CD4-positive, alpha-beta T cell treated with Interleukin-1 beta for 1 hour (primary cell): ENCODE data around the gene TLE7.
A peak's percentile ranks its signal among the peaks of the same experiment; 100 is the strongest.

Experiments
- DNase-seq, 2 donors: peaks; one replicate each; pipeline ENCODE4 v3.0.0-alpha.2; 2020 to 2022

TLE7 gene

DNA sequence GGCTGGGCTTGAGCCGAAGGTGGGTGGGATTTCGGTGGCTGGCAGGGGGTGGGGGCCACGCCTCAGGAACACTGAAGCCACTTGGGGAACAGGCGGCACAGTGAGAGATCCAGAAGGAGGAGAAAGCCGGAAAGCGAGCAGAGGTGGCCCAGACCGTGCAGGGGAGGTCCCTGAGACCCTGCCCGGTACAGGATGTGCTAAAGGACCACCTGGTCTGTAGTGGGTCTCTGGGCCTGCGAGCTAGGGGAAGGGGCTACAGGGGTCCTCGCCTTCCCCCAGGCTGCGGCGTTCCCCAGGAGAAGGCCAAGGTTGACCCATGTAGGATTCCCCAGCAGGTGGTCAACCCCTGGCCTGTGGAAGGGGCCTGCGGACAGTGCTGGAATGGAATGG is at the start of gene TLE7:
TSS of gene TLE7 (minus strand) at position 4 of the 390 bp plus-strand sequence. CDS start 8,730 bp downstream, outside the sequence.
- DNase-seq = no peak

DNA sequence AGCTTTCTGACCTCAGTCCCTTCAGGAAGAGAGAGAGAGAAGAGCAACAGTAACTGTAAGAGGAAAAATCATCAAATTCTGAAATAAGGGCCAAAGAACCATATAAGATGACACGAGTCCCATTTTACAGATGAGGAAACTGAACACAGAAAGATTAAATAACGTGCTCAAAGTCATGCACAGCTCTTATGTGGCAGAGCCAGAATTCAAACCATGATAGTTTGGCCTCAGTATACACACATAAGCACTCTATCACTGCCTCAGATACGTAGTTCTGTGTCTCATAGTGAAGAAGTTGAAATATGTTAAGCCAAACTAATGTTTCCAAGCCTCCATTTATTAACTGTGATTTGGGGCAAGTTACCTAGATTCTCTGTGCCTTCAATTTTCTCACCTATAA is 49.2 kb upstream of the TLE7 start:
- no peak for DNase-seq

GRCh38 chr16:71490361-71490760 is 48.5 kb upstream of the TLE7 start:
- no peak for DNase-seq

DNA sequence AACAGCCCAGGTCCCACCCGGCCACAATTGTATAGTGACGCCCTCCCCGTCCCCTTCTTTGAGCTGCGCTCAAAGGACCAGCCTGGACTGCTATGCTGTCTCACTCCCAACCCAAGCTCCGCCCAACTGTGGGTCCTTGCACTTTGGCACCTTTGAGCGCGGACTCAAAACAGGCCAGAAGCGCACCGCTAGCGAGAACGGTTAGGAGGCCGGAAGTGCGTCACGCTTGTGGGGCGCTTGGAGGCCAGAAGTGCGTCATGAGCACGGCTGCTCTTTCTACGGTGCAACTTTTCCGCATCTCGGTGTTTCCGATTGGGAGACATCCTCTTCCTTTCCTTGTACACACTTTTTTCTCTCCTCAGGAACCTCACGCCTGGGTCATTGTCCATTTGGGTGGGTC is 47.3 kb upstream of the TLE7 start, which contains the start of gene ZNF19:
TSS of gene ZNF19 (minus strand) at position 203 of the 400 bp plus-strand sequence. CDS start 7,210 bp downstream, outside the sequence.
- no peak for DNase-seq

DNA sequence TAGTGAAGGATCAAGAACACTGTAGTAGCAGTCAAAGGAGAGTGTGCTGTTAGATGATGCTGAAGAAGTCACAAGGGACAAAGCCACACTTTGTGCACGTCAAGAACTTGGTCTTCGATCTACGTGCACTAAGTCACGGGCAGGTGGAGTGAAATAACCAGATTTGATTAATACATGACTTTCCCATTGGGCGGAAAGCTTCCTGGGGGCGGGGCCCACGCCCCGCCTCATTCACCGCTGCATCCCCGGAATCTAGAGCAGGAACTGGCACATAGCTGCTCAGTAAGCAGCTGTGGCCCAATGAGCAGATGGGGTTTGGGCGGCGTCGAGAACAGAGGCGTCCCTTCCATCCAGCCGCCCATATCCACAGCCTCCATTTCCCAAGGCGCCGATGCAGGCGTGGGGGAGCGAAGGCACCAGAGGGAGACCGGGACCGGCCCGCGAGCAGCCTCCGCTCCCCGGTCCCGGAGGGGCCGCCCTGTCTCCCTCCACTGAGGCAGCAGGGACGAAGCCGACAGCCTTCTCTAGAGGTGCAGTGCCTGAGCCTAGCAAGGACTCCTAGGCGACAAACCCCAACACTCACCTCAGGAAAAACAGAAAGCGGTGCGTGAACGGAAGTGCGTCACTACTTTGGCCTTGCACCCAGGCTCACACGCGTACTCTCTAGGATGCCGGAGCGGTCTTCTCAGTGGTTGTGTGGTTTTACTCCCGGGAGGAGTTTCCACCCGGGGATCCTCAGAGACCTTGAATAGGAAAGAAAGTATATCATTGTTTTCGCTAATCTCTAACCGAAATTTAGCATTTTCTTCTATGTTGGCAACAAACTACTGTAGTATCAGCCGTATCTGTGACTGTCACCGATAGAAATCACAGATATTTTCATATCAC is 42.4 kb upstream of the TLE7 start:
- DNase-seq = peak; percentile 85 to 89

- DNase-seq = no peak
Observed at GRCh38 chr16:71482569-71482968, 40.7 kb upstream of the TLE7 start.

DNA sequence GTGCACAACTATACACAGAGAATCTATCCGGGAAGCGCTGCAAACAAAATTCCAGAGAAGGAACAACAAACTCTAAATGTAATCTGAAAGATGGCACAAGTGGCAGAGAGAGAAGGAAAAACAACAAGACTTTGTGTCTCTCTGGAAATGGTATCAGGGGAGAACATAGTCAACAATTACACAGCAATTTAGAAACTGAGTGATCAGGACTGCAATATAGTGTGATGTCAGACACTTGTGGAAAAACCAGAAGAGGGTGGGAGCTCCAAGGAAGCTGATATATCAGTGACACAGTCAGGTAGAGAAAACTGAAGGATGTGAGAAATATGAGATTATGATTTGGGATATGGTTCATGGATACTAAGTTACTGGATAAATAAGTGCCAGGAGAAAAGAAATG is 39.1 kb upstream of the TLE7 start:
- no peak for DNase-seq

- DNase-seq = no peak
Observed at GRCh38 chr16:71479420-71479819, 37.6 kb upstream of the TLE7 start.

DNA sequence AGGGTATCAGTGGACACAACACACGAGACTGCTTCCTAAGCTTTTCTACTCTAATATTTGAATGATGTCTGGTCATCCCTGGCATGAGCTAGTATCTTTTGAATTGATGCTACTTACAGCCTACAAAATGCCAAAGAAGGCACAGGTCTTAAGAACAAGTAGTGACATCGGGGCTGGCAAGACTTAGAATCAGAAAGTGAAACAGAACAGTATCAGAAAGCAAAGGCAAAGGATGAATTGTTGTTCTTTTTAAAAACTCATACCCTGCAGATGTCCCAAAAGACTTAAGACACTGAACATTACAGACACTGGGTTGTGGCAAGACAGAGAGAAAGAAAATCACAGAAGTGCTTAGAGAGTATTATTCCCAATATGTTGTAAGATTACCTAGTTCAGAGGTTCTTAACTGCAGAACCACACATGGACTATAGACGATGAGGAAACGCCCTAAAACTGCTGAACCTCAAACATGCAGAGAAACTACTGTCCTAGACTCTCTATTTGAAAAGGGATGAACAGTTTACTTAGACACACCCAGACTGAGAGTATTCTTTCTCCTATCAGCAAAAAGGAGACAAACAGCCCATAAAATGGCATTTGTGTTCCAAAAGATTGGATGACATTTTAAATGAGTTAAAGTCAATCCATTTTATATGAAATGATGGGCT is 34.7 kb upstream of the TLE7 start:
- no peak for DNase-seq

DNA sequence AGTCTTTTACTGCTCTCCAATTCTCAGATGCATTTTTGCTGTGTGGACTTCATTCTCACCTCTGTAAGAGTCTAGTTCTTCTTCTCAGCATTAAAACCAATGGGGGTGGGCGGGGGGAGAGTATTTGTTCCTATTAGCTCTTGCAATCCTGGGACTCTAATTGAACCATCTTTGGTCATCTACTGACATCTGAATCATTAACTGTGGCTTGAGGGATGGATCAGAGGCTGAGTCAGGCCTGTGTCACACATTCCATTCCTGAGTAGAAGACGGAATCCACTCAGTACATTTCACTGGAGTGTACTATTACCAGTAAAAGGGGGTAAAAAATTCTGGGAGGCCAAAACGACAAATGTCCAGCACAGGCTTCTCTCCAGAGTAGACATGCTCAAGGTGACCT is 33.0 kb upstream of the TLE7 start:
- DNase-seq = no peak

GRCh38 chr16:71473891-71474290 is 32.0 kb upstream of the TLE7 start:
- DNase-seq = no peak

GRCh38 chr16:71472931-71473330 is 31.1 kb upstream of the TLE7 start:
- no peak for DNase-seq

DNA sequence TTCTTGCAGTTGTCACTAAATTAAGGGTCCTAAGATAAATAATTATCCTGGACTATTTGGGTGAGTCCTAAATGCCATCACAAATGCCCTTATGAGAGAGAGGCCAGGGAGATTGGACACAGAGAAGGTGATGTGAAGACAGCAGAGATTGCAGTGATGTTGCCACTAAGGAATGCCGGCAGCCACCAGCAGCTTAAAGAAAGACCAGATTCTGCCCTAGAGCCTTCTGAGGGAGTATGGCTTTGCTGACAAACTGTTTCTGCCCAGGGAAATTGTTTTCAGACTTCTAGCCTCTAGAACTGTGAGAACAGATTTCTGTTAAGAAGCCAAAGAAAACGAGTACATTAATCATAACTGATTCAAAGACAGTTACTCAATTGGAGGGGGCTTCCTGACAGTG is 30.2 kb upstream of the TLE7 start:
- DNase-seq = no peak

- peak; percentile 6 to 22 for DNase-seq
Observed at GRCh38 chr16:71467810-71468209, 26.0 kb upstream of the TLE7 start.

DNA sequence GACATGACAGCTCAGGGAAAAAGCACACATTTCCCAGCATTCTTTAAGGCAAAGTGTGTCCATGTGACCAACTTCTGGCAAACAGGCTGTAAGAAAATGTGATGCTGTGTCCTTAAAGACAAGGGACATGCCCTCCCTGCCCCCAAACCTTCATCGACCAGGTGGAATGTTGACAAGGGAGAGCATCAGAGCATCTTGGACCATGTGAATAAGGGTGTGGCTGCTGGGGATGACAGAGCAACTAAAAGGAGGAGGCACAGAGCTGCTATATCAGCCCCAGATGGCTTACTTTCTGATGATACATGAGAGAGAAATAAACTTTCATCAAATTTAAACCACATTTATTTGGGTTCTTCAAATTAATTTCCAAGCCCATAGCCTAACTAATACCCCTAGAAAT is 22.4 kb upstream of the TLE7 start:
- no peak for DNase-seq

GRCh38 chr16:71461686-71462648 is 20.1 kb upstream of the TLE7 start, which contains the start of gene ZNF23:
ZNF23 (minus strand) TSS chr16:71462247; CDS start chr16:71456796, 5,451 bp downstream.
- peak; percentile 81 to 85 for DNase-seq

GRCh38 chr16:71460941-71461340 is 19.1 kb upstream of the TLE7 start:
- no peak for DNase-seq

DNA sequence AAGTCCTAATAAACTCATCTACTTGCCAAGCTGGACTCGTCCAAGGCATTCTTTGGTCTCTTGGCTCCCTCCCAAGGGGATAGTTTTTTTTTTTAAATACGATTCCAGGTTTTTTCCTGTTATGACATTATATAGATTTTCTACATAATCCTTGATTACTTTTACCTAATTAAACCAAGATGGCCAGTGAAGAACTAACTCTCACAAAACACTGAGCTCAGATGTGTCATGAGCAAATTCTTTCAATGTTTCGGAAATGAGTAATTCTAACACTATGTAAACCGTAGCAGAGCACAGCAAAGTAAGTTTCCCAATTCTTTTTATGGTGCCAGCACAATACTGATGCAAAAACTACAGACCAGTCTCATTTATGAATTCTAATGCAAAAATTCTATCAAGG is 18.4 kb upstream of the TLE7 start:
- DNase-seq = no peak

- no peak for DNase-seq
Observed at GRCh38 chr16:71459510-71459909, 17.7 kb upstream of the TLE7 start.

GRCh38 chr16:71456801-71457200 is 14.9 kb upstream of the TLE7 start:
- no peak for DNase-seq

- no peak for DNase-seq
Observed at GRCh38 chr16:71453036-71453435, 11.2 kb upstream of the TLE7 start.

- DNase-seq = no peak
Observed at GRCh38 chr16:71449020-71449419, 7.2 kb upstream of the TLE7 start.
